ENCODE results near the gene APIP.
A peak's percentile ranks its signal among the peaks of the same experiment; 100 is the strongest.

Gene APIP

GRCh38 chr11:34926101-34926830 is 10.1 kb upstream of the APIP start:
- Histone ChIP-seq H4K20me1 (ENCODE audit: low read depth, low read length) (no peaks in the 10 kb centered on the region), H3K27ac (ENCODE audit: low read depth, low read length) (no peak overlapping the region), H3K9ac (ENCODE audit: low read length) (no peak overlapping the region), H3K4me2 (ENCODE audit: low read depth, low read length, poor library complexity, severe bottlenecking) (no peak overlapping the region), H2AFZ (ENCODE audit: low read depth, low read length, severe bottlenecking) (no peak overlapping the region), H3K36me3 (ENCODE audit: low read length) (no peaks in the 10 kb centered on the region; the same call in 1 of the 2 replicates), H3K27me3 (ENCODE audit: low read length) (no peaks in the 10 kb centered on the region), H3K9me2 (replicated peaks; ENCODE audit: insufficient read depth, low read length) (no peaks in the 10 kb centered on the region), H3K9me3 (ENCODE audit: insufficient read depth, low read length) (no peaks in the 10 kb centered on the region), H3K79me2 (ENCODE audit: insufficient read depth, low read length) (no peaks in the 10 kb centered on the region; the same call in 1 of the 2 replicates), H3F3A (ENCODE audit: insufficient read depth) (no peaks in the 10 kb centered on the region), H3K4me3 (ENCODE audit: insufficient read depth, low read length, poor library complexity, severe bottlenecking) (no peak overlapping the region)
- peak; percentile 74 for TF ChIP-seq CTCF (IDR thresholded peaks at IDR 0.05; ENCODE audit: insufficient read depth, low read length, poor library complexity, severe bottlenecking)
- no peak for TF ChIP-seq EZH2phosphoT487 (conservative IDR thresholded peaks at IDR 0.05; ENCODE audit: low read length)

- Histone ChIP-seq H3K9me3 (ENCODE audit: insufficient read depth, low read length) (no peaks in the 10 kb centered on the region), H3K27ac (ENCODE audit: low read depth, low read length) (no peak overlapping the region), H3K79me2 (ENCODE audit: insufficient read depth, low read length) (no peaks in the 10 kb centered on the region; the same call in none of the 2 replicates), H3K27me3 (ENCODE audit: low read length) (no peaks in the 10 kb centered on the region), H3K9ac (ENCODE audit: low read length) (no peak overlapping the region), H3K4me2 (ENCODE audit: low read depth, low read length, poor library complexity, severe bottlenecking) (no peak overlapping the region), H3K36me3 (ENCODE audit: low read length) (no peaks in the 10 kb centered on the region; the same call in 1 of the 2 replicates), H3K9me2 (replicated peaks; ENCODE audit: insufficient read depth, low read length) (no peaks in the 10 kb centered on the region), H3K4me3 (ENCODE audit: insufficient read depth, low read length, poor library complexity, severe bottlenecking) (no peak overlapping the region), H4K20me1 (ENCODE audit: low read depth, low read length) (no peaks in the 10 kb centered on the region), H2AFZ (ENCODE audit: low read depth, low read length, severe bottlenecking) (no peak overlapping the region), H3F3A (ENCODE audit: insufficient read depth) (no peaks in the 10 kb centered on the region)
- TF ChIP-seq CTCF (IDR thresholded peaks at IDR 0.05; ENCODE audit: insufficient read depth, low read length, poor library complexity, severe bottlenecking) (no peak), EZH2phosphoT487 (conservative IDR thresholded peaks at IDR 0.05; ENCODE audit: low read length) (no peak)
Observed at GRCh38 chr11:34924714-34925113, 8.5 kb upstream of the APIP start.

GRCh38 chr11:34921156-34921555 is 5.0 kb upstream of the APIP start:
- TF ChIP-seq CTCF (IDR thresholded peaks at IDR 0.05; ENCODE audit: insufficient read depth, low read length, poor library complexity, severe bottlenecking) (no peak), EZH2phosphoT487 (conservative IDR thresholded peaks at IDR 0.05; ENCODE audit: low read length) (no peak)
- Histone ChIP-seq H4K20me1 (ENCODE audit: low read depth, low read length) (no peaks in the 10 kb centered on the region), H3K27ac (ENCODE audit: low read depth, low read length) (no peak overlapping the region), H3K79me2 (ENCODE audit: insufficient read depth, low read length) (peaks cover 20% of the 10 kb centered on the region), H3K36me3 (ENCODE audit: low read length) (no peaks in the 10 kb centered on the region; the same call in 1 of the 2 replicates), H2AFZ (ENCODE audit: low read depth, low read length, severe bottlenecking) (no peak overlapping the region), H3K4me2 (ENCODE audit: low read depth, low read length, poor library complexity, severe bottlenecking) (no peak overlapping the region), H3K9me3 (ENCODE audit: insufficient read depth, low read length) (no peaks in the 10 kb centered on the region), H3F3A (ENCODE audit: insufficient read depth) (peaks cover 7% of the 10 kb centered on the region; the same call in 1 of the 2 replicates), H3K27me3 (ENCODE audit: low read length) (no peaks in the 10 kb centered on the region), H3K9me2 (replicated peaks; ENCODE audit: insufficient read depth, low read length) (no peaks in the 10 kb centered on the region), H3K4me3 (ENCODE audit: insufficient read depth, low read length, poor library complexity, severe bottlenecking) (no peak overlapping the region), H3K9ac (ENCODE audit: low read length) (no peak overlapping the region)

All from SU-DHL-6 (cell line).